ENCODE measurements around the gene RPS15A. TPM values are rescaled to one million over a fixed set of nuclear protein-coding genes. Genes with fewer than 3 reads are reported as not detected.
A peak's percentile ranks its signal among the peaks of the same experiment; 100 is the strongest.

Gene RPS15A
- total and polyA plus RNA-seq, 2 of the 8 experiments (the other 6 are each of a cell fraction or from before 2014, with no cell fraction given) = 1,784 to 5,666 TPM

- Histone ChIP-seq H2BK12ac (ENCODE audit: low read depth, low read length) (no peak overlapping the region), H3K27ac (ENCODE audit: low read depth, low read length) (no peak overlapping the region), H2BK20ac (ENCODE audit: low read length) (no peak overlapping the region), H4K20me1 (replicated peaks in 1 of 2; ENCODE audit: control insufficient read depth in 1 of 2, insufficient read depth in 2 of 2, low read length in 2 of 2) (peaks cover 46 to 53% of the 10 kb centered on the region in 2 experiments), H3K9me3 (ENCODE audit: insufficient read depth in 2 of 2, low read depth in 1 of 2, low read length in 1 of 2) (no peaks in the 10 kb centered on the region), H3K4me2 (ENCODE audit: insufficient read depth in 1 of 2, low read depth in 2 of 2, low read length in 2 of 2) (peak overlapping the region in 1 of 2 experiments; percentile 81; a peak in 3 of 4 replicates), H2AFZ (ENCODE audit: low read length) (no peak overlapping the region), H3K14ac (ENCODE audit: insufficient read length) (no peak overlapping the region), H3K9ac (replicated peaks in 1 of 4; ENCODE audit: extremely low read depth in 1 of 4, low read depth in 3 of 4, low read length in 3 of 4) (peak overlapping the region in 3 of 4 experiments; percentile 20 to 54 (median 27); a peak in 3 of 7 replicates), H3K27me3 (replicated peaks in 1 of 4; ENCODE audit: control insufficient read depth in 3 of 4, extremely low read depth in 1 of 4, insufficient read depth in 3 of 4, low read length in 3 of 4) (no peaks in the 10 kb centered on the region), H2AK5ac (ENCODE audit: low read depth, low read length) (no peak overlapping the region), H3K23me2 (ENCODE audit: low read depth, low read length) (peaks cover 5% of the 10 kb centered on the region), H3K79me2 (ENCODE audit: control insufficient read depth in 1 of 2, insufficient read depth in 2 of 2, low read length in 2 of 2) (peaks cover 57 to 75% of the 10 kb centered on the region in 2 experiments), H3K23ac (ENCODE audit: insufficient read length) (no peak overlapping the region), H3K79me1 (ENCODE audit: low read depth, low read length) (peaks cover 7% of the 10 kb centered on the region), H3K4me1 (replicated peaks in 1 of 4; ENCODE audit: control insufficient read depth in 3 of 4, insufficient read depth in 4 of 4, low read length in 3 of 4) (peaks cover 0 to 5% (median 4%) of the 10 kb centered on the region in 4 experiments; a peak in 6 of 7 replicates), H2BK15ac (ENCODE audit: low read length) (no peak overlapping the region), H4K5ac (ENCODE audit: insufficient read length, low read depth, low read length) (no peak overlapping the region), H3K56ac (replicated peaks; ENCODE audit: insufficient read length, low read depth, low read length) (no peak overlapping the region), H4K91ac (replicated peaks; ENCODE audit: insufficient read length, low read length) (no peak overlapping the region), H3K36me3 (ENCODE audit: control insufficient read depth in 2 of 4, insufficient read depth in 4 of 4, low read length in 3 of 4) (peaks cover 33 to 71% (median 60%) of the 10 kb centered on the region in 4 experiments), H3K4me3 (ENCODE audit: extremely low read depth in 1 of 4, insufficient read depth in 2 of 4, low read depth in 3 of 4, low read length in 4 of 4) (peak overlapping the region in 2 of 4 experiments; percentile 7 to 92; a peak in 5 of 8 replicates), H2BK120ac (replicated peaks; ENCODE audit: low read depth, low read length) (no peak overlapping the region), H3K4ac (replicated peaks; ENCODE audit: insufficient read length, low read depth, low read length) (no peak overlapping the region), H2BK5ac (ENCODE audit: low read depth, low read length) (no peak overlapping the region), H4K8ac (ENCODE audit: extremely low read depth, insufficient read depth, low read length) (no peak overlapping the region), H3K18ac (ENCODE audit: extremely low read depth, low read length) (no peak overlapping the region)
- ChIA-PET CTCF (ENCODE audit: partially characterized antibody) (interaction anchor here (1.0 kb wide), 1 partner anchor 17 kb away, joined by 3 read pairs; no protein-coding TSS in a partner anchor), POLR2A (ENCODE audit: partially characterized antibody) (interaction anchor here (0.8 to 14.2 kb wide), 8 partner anchors 7 to 45 kb away, joined by 3 to 503 read pairs (median 4); partner anchors contain the start of gene ARL6IP1)
- DNase-seq (ENCODE audit: low read depth in 1 of 2, low spot score in 2 of 2) = no peak
- WGBS, 2 experiments (ENCODE audit: extremely low coverage in 1 of 2, insufficient coverage in 1 of 2, insufficient read length in 1 of 2, insufficient replicate concordance in 2 of 2, low coverage in 1 of 2, low lambda C conversion rate in 2 of 2, missing lambda C conversion rate in 1 of 2) = 95% methylated on average over 8 of the region's 8 CpGs; no CpG with 5 or more reads in 1 of the 2 experiments
- FAIRE-seq = no peak
- no peak for TF ChIP-seq KDM4A (IDR thresholded peaks at IDR 0.05; ENCODE audit: low read depth, low read length, severe bottlenecking)
- TF ChIP-seq POLR2AphosphoS5 (IDR thresholded peaks at IDR 0.05; ENCODE audit: low read depth, low read length) = peak; percentile 42; the same call in 1 of the 2 replicates
Measured at GRCh38 chr16:18784917-18785623, 5.1 kb downstream of the RPS15A start.
